NOMO-1 (cell line): ENCODE data around the gene SNRK.

Experiments
- DNase-seq, 2 experiments: peaks; one replicate each; lab custom pipeline; 2025; ENCODE audit not compliant: unreplicated experiment in 2 of 2; lab: John Stamatoyannopoulos, UW

Gene SNRK

GRCh38 chr3:43270078-43270477 is 16.3 kb upstream of the SNRK start:
- no peak for DNase-seq

- no peak for DNase-seq
Observed at GRCh38 chr3:43273416-43273815, 12.9 kb upstream of the SNRK start.

GRCh38 chr3:43279082-43279481 is 7.3 kb upstream of the SNRK start:
- no peak for DNase-seq

GRCh38 chr3:43279532-43279931 is 6.8 kb upstream of the SNRK start:
- no peak for DNase-seq

- DNase-seq: no peak
Observed at GRCh38 chr3:43281020-43281419, 5.3 kb upstream of the SNRK start.

- DNase-seq: no peak
Observed at GRCh38 chr3:43284171-43284570, 2.2 kb upstream of the SNRK start.

GRCh38 chr3:43285644-43286043 is 696 bp upstream of the SNRK start:
- no peak for DNase-seq

GRCh38 chr3:43286841-43287499 is 630 bp downstream of the SNRK start:
- peak; percentile 32 to 42 for DNase-seq

GRCh38 chr3:43287500-43287873 is 1.1 kb downstream of the SNRK start:
- DNase-seq: no peak

- peak in 1 of 2 experiments; percentile 64 for DNase-seq
Observed at GRCh38 chr3:43288366-43288765, 2.0 kb downstream of the SNRK start.

GRCh38 chr3:43288850-43289249 is 2.5 kb downstream of the SNRK start:
- DNase-seq: no peak

GRCh38 chr3:43289401-43289800 is 3.1 kb downstream of the SNRK start:
- DNase-seq: no peak

- DNase-seq: peak in 1 of 2 experiments; percentile 2
Observed at GRCh38 chr3:43289841-43290470, 3.6 kb downstream of the SNRK start.

- DNase-seq: peak in 1 of 2 experiments; percentile 24
Observed at GRCh38 chr3:43290956-43291355, 4.6 kb downstream of the SNRK start.

- no peak for DNase-seq
Observed at GRCh38 chr3:43291546-43291945, 5.2 kb downstream of the SNRK start.

GRCh38 chr3:43294975-43295374 is 8.6 kb downstream of the SNRK start:
- no peak for DNase-seq

- peak; percentile 86 to 89 for DNase-seq
Observed at GRCh38 chr3:43296565-43296964, 10.2 kb downstream of the SNRK start.

- DNase-seq: no peak
Observed at GRCh38 chr3:43298292-43298691, 12.0 kb downstream of the SNRK start.

GRCh38 chr3:43298761-43299160 is 12.4 kb downstream of the SNRK start:
- DNase-seq: no peak

GRCh38 chr3:43302116-43302880 is 16.0 kb downstream of the SNRK start:
- DNase-seq: no peak

- DNase-seq: no peak
Observed at GRCh38 chr3:43304126-43304525, 17.8 kb downstream of the SNRK start.

- no peak for DNase-seq
Observed at GRCh38 chr3:43307226-43307625, 20.9 kb downstream of the SNRK start.
